GM04504 (cell line): ENCODE measurements around the gene ADARB1.

Source experiments
- DNase-seq: peaks from one replicate; pipeline ENCODE4 v3.0.0-alpha.2; 2012; ENCODE audit warnings: low read depth

ADARB1 gene

GRCh38 chr21:45203983-45204382 lies 129.6 kb downstream of the ADARB1 start:
- no peak for DNase-seq

GRCh38 chr21:45204395-45204794 lies 130.0 kb downstream of the ADARB1 start:
- DNase-seq = no peak

- no peak for DNase-seq
Observed at GRCh38 chr21:45207839-45208626, 133.7 kb downstream of the ADARB1 start.

- no peak for DNase-seq
Observed at GRCh38 chr21:45208627-45208951, 134.2 kb downstream of the ADARB1 start.

GRCh38 chr21:45209046-45209445 lies 134.7 kb downstream of the ADARB1 start:
- peak; percentile 24 for DNase-seq

GRCh38 chr21:45209685-45210284 lies 135.4 kb downstream of the ADARB1 start:
- DNase-seq = no peak

- DNase-seq = no peak
Observed at GRCh38 chr21:45210461-45210983, 136.1 kb downstream of the ADARB1 start.

- no peak for DNase-seq
Observed at GRCh38 chr21:45211661-45212060, 137.3 kb downstream of the ADARB1 start.

GRCh38 chr21:45213392-45213791 lies 139.0 kb downstream of the ADARB1 start:
- DNase-seq = no peak

GRCh38 chr21:45215213-45215612 lies 140.8 kb downstream of the ADARB1 start:
- no peak for DNase-seq

- DNase-seq = no peak
Observed at GRCh38 chr21:45217010-45217409, 142.6 kb downstream of the ADARB1 start.

GRCh38 chr21:45219517-45219916 lies 145.1 kb downstream of the ADARB1 start:
- no peak for DNase-seq

- peak; percentile 12 for DNase-seq
Observed at GRCh38 chr21:45220071-45220481, 145.7 kb downstream of the ADARB1 start.

GRCh38 chr21:45220714-45221490 lies 146.5 kb downstream of the ADARB1 start:
- no peak for DNase-seq

GRCh38 chr21:45222001-45222400 lies 147.6 kb downstream of the ADARB1 start:
- DNase-seq = no peak

- DNase-seq = no peak
Observed at GRCh38 chr21:45223236-45224185, 149.1 kb downstream of the ADARB1 start.

GRCh38 chr21:45224189-45224938 lies 150.0 kb downstream of the ADARB1 start:
- DNase-seq = no peak

- no peak for DNase-seq
Observed at GRCh38 chr21:45225041-45225740, 150.8 kb downstream of the ADARB1 start.

- no peak for DNase-seq
Observed at GRCh38 chr21:45225741-45226327, 151.5 kb downstream of the ADARB1 start.
